HG02759 (cell line): ENCODE results near the gene LRRC74B.
"Not testable (repeated sequence)": the region's sequence is repeated elsewhere in the genome, so short reads cannot be mapped to it uniquely, and the experiment has no call there.

ENCODE experiments used
- ATAC-seq: cut with Tn5 transposase; IDR thresholded peaks from one replicate; pipeline ENCODE4 v1.9.1; 2021; ENCODE audit warnings: mild to moderate bottlenecking, moderate library complexity; ENCODE audit not compliant: unreplicated experiment

Gene LRRC74B

DNA sequence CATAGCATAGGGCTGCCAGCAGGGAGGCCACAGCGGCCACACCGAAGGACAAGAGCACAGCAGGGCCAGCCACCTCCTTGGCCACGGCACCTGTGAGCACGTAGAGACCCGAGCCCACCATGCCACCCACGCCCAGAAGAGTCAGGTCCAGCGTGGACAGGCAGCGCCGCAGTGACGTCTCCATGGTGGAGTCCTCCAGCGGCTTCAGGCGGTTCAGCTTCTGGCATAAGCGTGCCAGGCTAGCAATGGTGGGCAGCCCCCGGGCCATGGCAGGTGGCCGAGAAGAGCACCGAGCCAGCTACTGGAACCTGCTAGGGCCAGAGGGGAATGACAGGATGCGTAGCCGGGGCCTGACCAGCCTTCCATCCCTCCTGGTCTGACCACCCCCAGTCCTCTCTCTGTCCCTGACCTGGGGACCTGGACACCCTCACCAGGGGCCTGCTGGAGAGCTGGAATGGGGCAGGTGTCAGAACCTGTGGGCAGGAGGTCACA lies 14.2 kb upstream of the LRRC74B start:
- ATAC-seq = no peak

DNA sequence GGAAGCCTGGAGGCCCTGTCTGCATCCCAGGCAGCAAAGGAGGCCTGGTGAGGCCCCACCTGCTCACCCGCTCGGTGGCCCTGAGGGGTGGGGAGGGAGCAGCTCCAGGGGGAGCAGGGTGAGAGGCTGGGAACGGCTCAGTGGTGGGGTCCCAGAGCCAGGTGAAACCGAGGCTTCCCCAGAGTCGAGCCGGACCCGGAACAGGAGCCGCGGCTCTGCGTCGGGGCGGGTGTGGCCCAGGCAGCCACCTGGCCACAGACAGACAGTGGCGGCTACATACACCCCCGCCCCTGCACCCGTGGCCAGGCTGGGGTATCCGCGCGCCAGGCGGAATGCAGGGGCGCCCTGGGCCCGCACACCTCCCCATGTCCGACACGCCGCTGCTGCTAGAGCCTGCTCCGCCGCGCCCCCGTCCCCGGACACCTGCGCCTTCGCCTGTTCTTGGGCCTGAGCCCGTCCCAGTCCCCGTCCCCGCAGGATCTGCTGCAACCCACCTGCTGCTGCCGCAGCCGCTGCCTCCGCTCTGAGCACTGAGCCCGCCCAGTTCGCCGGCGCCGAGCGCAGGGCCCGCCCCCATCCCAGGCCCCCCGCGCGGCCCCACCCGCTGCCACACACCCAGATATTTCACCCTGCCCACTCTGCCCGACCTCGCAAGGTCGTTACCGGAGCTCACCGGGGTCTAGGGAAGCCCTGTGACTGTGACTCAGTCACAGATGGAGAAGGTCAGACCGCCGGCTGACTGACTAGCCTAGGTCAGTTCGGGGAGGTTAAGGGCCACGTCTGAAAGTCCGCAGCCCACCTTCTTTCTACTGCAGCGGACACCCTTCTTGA lies 13.5 kb upstream of the LRRC74B start, which contains the start of gene SLC7A4:
Gene SLC7A4 (minus strand): TSS at position 525 of the 831 bp plus-strand sequence. CDS start 749 bp downstream, outside the sequence.
- no peak for ATAC-seq

DNA sequence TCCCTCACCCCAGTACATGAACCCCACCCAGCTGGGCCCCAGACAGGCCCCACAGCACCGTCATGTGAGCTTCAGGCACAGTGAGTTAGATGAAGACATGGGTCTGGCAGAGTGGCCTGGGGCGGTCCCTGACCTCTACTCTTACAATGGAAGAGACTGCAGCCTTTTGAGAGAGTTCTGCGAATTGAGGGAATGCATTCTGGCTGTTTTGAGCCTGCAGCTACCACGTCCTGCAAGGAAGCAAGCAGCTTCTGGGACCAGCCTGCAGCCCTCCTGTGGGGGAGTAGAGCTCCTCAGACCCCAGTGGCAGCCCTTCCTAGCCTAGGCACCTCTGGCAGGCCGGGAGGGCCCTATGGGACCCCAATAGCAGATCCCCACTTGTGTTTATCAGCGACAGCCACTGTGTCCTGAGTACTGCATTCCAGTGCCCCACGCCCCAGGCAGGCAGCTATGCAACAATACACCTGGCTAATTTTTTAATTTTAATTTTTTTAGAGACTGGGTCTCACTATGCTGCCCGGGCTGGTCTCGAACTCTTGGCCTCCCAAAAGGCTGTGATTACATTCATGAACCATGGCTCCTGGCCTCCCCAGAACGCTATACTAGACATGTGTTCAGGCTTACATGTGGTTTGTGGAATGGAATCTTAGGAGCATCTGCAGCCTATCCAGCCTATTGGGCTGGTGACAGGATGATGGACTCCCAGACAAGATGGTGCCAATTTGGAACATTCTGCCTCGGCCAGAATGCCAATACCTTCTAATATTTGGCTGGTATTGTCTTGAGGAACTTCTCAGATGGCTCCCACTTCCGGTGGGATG lies 12.7 kb upstream of the LRRC74B start:
- ATAC-seq = no peak

DNA sequence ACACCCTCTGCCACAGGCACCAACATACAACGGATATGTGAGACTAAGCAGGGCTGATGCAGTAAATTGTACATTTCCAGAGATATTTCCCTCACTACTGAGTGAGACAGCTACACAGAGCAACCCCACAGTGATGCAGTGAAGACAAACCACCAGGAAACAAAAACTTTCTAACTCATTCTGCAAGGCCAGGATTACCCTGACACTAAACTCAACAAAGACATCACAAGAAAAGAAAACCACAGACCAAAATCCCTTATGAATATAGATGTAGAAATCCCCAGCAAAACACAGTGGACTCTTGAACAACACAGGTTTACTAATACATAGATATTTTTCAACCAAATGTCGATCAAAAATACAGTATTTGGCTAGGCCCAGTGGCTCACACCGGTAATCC lies 11.9 kb upstream of the LRRC74B start:
- no peak for ATAC-seq

DNA sequence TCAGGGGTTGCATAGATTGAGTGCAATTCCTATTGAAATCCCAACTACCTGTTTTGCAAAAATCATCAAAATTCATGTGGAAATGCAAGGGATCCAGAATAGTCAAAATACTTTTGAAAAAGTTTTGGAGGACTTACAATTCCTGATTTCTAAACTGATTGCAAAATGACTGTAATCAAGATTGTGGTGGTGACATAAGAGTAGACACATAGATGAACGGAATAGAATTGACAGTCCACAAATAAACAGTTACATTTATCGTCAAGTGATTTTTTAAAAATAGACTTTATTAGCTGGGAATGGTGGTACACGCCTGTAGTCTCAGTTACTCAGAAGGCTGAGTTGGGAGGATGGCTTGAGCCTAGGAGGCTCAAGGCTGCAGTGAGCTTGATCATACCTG lies 10.8 kb upstream of the LRRC74B start:
- no peak for ATAC-seq

DNA sequence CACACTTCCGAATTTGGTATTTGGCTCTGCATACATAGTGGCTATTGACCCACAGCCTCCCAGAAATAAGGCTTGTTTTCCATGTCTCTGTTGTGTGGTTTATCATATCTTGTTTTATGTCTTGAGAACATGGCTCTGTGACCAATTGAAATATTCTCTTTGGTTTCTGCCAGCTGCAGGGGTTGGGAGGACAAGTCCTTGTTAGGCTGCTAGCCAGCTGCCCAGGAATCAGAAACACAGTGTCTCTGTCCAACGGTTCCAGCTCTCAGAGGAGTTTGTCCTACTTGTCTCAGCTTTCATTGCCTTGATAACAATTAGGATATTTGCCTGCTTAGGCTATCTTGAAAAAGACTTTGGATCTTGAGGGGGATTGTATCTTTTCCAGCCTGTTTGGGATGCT lies 7.3 kb upstream of the LRRC74B start:
- ATAC-seq = no peak

DNA sequence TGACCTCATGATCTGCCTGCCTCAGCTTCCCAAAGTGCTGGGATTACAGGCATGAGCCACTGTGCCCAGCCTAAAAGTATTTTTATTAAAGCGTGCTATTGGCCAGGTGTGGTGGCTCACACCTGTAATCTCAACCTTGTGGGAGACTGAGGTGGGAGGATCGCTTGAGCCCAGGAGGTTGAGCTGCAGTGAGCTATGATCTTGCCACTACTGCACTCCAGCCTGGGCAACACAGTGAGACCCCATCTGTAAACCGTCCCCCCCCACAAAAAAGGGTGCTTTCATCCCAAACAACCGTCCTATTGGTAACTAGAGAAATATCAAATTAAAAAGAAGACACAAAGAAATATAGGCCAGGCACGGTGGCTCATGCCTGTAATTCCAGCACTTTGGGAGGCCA lies 6.6 kb upstream of the LRRC74B start:
- ATAC-seq = not testable (repeated sequence)

DNA sequence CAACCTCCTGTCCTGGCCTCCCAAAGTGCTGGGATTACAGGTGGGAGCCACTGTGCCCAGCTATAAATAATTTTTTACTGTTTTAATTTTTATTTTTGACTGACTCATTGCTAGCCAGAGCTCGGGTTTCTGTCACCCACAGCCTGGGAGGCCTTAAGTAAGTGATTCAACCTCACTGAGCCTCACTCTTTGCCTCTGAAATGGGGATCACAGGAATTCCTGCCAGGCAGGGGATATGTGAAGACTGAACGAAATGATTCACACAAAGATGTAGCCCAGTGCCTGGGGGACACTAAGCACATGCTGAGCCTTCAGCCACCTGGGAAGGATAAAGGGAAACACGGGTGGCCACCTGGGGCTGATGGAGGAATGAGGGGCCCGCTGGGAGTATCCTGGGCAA lies 3.8 kb upstream of the LRRC74B start:
- no peak for ATAC-seq

DNA sequence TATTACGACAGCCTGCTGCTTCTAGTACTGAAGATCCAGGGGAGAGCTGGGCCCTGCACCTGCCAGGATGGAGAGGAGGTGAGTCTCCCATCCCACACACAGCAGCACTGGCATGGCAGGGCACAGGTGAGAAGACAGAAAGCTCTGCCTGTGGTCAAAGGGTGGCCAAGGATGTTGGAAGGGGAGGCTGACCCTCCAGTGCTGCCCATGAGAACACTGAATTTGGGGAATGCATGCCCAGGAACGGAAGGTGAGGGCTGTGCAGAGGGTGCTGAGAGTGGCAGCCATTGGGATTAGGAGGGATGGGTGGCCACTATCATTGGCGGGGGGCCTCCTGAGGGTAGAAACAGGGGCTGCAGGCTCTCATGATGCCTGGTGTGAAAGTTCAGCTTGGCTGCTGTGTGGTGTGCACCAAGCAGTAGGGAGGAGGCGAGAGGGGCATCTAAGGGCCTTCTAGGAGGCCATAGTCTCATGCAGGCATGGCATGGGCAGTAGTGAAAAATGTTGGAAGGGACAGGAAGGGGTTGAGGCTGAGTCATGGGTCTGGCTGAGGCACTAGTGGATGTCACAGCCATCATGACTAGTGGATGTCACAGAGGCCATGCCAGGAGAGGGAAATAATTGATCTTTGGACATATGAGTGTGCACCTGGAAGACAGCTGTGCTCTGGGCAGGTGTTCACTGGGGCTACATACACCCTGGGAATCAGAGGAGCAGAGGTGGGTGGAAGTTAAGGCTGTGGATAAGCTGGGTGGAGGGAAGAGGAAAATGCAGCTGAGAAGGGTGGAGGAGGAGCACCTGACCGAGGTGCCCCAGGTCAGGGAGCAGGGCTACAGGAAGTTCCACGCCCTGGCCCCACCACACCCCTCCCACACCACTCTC lies 2.5 kb upstream of the LRRC74B start:
- ATAC-seq = no peak

DNA sequence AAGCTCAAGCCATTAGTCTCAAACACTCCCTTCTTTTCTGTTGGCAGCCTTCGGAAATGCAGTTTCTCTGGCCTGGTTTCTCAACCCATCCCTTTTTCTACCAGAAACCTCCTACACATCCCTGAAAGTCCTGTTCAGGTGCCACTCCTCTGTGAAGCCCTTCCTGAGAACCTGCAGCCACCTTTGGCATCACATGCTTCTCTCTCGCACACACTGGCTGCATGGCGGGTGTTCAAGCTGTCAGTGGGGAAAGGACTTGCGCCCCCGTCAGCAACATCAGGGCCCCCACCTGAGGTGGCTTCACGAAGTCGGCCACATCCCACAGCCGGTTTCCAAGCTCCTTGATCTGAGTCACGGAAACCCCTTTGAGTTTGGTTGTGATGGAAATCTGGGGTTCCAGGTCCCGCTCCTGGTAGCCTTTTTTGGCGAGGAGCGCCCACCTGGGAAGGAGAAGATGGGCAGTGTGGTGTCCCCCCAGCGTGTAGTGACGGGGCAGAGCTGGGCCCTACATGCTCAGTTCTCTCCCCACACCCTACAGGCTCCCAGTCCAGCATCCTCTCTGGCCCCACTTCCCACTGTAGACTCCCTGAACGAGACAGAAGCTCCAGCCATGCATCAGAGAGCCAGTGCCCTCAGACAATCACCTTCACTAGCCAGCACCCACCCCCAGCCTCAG lies 1.7 kb upstream of the LRRC74B start:
- no peak for ATAC-seq

DNA sequence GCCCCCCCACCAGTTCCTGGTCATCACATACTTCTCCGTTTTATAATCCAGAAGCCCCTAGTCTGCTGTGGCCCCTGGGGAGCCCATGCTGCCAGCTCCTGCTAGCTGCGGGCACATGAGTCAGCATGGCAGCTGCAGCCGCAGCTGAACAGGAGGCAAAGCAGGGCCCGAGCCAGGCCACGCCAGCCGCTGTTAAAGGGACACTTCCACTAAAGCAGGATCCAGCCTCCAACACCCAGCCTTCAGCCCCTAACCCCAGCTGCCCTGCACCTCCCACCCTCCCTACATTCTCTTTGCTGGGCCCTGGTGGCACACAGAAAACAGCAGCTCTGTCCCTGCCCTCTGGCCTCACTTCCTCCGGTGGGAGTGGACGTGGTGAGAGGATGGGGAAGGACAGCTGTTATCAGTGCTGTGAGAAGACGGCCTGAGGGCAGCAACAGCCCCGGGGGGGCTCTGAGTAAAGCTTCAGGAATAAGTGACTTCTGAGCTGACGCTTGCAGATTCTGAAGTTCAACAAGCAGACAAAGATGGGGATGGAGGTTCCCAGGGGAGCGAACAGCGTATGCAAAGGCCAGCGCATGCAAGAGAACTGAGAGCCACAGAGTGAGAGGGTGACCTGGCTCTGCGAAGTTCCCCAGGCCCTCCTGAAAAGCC lies 688 bp upstream of the LRRC74B start:
- ATAC-seq = no peak

DNA sequence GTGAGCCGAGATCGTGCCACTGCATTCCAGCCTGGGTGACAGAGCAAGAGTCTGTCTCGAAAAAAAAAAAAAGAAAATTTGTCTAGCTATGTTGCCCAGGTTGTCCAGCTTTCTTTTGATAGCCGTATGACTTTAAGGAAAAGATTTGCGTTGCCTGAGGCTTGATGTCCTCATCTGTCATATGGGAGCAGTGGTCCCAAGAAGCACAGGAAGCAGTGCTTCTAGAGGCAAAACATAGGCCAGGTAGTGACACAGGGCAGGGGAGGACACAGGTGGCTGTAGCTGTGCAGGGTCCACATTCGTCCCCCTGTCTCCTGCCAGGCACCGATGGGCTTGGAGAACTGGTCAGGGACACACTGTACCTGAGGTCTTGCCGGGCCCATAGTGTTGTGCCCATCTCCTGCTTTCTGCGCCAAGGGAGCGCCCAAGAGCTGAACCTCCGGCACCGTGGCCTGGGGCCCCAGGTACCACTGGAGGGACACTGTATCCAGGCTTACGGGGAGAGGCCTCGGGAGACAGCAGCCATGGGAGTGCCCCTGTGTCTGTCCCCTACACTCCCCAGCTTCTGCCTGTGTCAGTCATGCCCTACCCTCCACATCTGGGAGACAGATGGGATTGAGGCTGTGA lies 1.4 kb downstream of the LRRC74B start:
- no peak for ATAC-seq

DNA sequence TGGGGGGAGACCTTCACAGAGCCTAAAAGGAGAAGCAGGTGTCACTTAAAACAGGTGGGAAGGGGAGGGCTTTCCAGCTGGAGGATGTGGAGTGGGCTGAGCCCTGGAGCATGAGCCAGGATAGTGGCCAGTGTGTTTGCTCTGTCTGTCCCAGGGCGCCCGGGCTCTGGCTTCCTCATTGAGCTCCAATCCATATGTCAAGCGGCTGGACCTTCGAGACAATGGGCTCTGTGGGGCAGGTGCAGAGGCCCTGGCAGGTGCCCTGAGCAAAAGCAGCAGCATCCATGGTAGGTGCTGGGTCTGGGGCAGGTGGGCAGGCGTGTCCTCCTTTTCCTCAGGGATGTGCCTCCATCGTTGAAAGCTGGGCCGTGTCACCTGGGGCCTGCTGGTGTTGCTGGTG lies 2.0 kb downstream of the LRRC74B start:
- no peak for ATAC-seq

DNA sequence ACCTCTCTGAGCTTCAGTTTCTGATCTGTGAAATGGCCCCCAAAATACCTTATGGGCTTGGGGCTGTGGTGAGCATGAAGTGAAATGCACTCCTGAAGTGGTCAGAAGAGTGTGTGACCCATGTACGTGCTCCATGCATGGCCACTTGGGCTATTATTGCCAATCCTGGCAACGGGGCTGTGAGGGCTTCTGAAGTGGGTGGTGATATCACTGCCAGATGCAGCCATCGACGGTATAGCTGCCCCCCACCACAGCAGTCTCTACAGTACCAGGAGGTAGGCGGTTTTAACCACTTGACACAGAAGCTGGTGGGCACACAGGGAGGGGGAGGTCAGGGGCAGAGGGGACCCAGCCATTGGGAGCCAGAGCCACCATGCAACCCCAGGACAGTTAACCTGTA lies 2.7 kb downstream of the LRRC74B start:
- not testable (repeated sequence) for ATAC-seq

DNA sequence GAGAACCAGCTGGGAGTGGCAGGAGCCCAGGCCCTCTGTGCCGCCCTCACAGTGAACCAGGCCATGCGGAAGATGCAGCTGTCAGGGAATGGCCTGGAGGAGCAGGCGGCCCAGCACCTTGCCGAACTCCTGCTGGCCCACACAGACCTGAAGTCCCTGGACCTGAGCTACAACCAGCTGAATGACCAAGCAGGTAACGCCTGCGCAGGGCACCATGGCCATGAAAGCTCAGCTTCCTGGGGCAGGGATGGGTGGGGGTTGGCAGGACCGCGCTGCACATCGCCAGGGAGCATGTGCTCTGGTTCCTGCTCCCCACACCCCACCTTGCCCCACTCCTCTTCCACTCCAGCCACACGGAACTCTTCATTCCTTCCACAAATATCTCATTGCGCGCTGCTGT lies 3.2 kb downstream of the LRRC74B start:
- ATAC-seq = not testable (repeated sequence)

DNA sequence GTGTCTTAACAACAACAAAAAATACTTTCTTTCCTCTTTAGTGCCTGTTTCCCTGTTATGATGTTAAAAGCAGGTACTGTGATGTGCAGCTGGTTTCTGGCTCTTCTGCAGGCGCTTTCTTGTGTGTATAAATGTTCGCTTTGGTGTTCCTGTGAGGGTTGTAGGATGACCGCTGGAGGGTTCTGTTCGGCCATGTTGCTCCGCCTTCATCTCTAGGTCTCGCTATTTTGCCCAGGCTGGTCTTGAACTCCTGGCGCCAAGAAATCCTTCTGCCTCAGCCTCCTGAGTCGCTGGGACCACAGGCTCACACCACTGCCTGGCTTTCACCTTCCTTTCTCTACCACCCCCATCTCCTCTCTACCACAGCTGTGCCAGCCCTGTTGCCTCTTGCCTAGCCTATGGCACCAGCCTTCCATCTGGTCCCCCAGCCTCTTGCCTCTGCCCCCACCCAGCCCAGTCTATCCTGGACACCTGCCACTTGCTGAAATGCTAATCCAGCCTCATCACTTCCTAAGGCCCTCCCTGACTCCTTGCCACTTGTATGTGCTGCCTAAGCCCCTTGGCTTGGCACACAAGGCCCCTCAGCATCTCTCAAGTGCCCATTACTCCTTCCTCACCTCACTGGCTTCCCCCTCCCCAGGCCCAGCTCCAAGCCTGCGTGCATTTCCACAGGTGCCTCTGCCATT lies 5.5 kb downstream of the LRRC74B start:
- no peak for ATAC-seq

DNA sequence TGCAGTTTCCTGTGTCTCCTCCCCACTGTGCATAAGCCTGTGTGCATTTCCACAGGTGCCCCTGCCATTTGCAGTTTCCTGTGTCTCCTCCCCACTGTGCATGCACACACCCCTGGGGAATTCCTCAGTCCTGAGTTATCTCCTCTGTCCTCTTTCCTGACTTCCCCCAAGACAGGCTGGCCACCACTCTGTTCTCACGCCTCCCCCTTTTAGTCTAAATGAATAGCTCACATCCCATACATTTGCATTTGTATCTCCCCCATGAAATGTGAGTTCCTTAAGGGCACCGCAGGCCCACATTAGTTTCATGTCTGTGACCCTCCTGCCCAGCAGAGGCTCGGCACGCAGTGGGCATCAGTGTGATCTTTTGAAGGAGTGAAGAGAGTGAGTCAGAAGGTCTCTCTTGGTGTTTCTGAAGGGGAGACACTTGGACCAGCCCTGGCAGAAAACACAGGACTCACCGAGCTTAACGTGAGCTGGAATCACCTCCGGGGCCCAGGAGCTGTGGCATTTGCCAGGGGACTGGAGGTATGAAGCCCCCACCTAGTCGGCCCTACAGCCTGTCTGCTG lies 6.2 kb downstream of the LRRC74B start:
- ATAC-seq = no peak

DNA sequence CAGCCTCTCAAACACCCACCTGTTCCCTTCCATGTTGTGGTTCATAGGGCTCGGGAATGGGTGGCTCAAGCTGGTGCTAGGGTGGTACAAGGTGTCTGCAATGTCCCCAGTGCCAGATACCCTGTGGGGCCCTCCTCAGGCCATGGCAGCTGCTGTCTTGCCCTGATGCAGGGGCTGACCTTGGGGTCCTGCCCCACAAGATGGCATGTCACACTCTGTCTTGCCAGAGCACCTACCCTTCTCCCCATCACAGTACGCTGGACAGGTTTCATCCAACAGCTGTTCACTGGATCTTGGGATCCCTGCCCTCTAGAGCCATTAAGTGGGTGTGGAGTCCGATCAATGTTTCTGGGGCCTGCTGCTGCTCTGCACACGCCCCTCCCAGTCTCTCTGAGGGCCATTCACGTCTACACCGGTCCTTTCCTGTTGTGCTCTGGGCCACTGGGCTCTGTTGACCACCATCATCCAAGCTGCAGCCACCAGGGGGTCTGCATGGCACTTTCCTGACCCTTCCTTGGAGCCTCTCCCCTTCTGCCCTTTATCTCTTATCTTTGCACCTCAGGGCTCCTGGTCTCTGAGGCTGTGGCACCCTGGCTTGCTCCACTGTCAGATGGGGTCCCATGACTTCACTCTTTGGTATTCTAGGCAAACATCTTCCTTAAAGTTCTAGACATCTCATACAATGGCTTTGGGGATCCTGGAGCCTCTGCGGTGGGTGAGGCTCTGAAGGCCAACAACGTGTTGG lies 7.1 kb downstream of the LRRC74B start:
- ATAC-seq = no peak
